ENCODE results near the gene BDKRB2.

DNA sequence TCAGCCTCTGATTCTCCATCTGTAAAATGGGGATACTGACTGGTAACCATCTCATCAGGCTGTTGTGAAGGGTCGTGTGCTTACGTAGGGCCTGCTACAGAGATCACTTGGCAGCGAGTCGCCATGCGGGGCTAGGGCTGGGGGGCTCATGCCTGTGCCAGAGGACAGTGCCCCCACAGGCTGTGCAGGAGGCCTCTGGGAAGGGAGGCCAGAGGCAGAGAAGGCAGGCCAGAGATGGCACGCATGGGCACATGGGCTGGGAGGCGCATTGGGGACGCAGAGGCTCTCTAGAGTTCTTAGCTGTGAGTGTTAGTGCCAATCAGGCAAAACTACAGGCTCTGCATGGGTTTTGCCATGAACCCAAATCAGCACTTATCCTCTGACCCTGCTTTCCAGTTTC, 3.5 kb upstream of the BDKRB2 start:
- TF ChIP-seq, protein P1, sequence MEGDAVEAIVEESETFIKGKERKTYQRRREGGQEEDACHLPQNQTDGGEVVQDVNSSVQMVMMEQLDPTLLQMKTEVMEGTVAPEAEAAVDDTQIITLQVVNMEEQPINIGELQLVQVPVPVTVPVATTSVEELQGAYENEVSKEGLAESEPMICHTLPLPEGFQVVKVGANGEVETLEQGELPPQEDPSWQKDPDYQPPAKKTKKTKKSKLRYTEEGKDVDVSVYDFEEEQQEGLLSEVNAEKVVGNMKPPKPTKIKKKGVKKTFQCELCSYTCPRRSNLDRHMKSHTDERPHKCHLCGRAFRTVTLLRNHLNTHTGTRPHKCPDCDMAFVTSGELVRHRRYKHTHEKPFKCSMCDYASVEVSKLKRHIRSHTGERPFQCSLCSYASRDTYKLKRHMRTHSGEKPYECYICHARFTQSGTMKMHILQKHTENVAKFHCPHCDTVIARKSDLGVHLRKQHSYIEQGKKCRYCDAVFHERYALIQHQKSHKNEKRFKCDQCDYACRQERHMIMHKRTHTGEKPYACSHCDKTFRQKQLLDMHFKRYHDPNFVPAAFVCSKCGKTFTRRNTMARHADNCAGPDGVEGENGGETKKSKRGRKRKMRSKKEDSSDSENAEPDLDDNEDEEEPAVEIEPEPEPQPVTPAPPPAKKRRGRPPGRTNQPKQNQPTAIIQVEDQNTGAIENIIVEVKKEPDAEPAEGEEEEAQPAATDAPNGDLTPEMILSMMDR (conservative IDR thresholded peaks at IDR 0.05; ENCODE audit: low read depth in 2 of 2), result no peak
- no peak for TF ChIP-seq POLR2AphosphoS5 (IDR thresholded peaks at IDR 0.05; ENCODE audit: low read depth)
- no peak for TF ChIP-seq CREB1 (CRISPR knock-in tag; IDR thresholded peaks at IDR 0.05; ENCODE audit: low read depth)
- no peak for TF ChIP-seq EZH2 (IDR thresholded peaks at IDR 0.05; ENCODE audit: low read depth, unreplicated experiment)
- TF ChIP-seq REST (IDR thresholded peaks at IDR 0.05; ENCODE audit: unreplicated experiment), result no peak
- TF ChIP-seq EZH2phosphoT487 (IDR thresholded peaks at IDR 0.05; ENCODE audit: unreplicated experiment), result no peak
- no peak for TF ChIP-seq ZNF331 (CRISPR knock-in tag; IDR thresholded peaks at IDR 0.05; ENCODE audit: low read depth)
- TF ChIP-seq NANOG (IDR thresholded peaks at IDR 0.05; ENCODE audit: borderline replicate concordance), result no peak

Measured in GM23338 (cell line).